ENCODE data around the gene WDFY4. TPM values are rescaled to one million over a fixed set of nuclear protein-coding genes. Genes with fewer than 3 reads are reported as not detected.

Gene WDFY4
- total RNA-seq, 1 donor from 2014 or later = 0.25 TPM

DNA sequence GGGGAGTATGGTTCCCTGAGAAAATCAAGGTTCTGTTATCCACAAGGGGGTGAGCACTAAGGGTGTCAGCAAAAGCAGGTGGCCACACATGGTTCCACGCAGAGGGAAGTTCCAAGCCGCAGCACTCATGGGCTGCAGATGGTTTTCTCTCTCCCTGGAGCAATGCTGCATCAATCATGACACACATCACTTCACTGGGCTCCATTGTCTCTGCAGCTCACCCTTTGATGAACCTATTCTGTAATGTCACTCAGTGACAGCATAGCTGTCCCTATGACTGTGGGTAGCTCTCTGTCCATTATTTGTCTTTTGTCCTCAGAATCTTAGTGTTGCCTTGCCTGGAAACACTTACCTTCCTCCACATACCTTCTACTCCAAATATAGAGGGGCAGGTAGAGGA is 220.2 kb downstream of the WDFY4 start:
- no peak for FAIRE-seq
- H3K27ac ChIP-seq (ENCODE audit: low read depth, low read length) = no peak overlapping the region
- H3K9ac ChIP-seq (ENCODE audit: low read length) = no peak overlapping the region
- H3K4me1 Mint-ChIP-seq (ENCODE audit: low read depth, unreplicated experiment) = no peaks in the 10 kb centered on the region
- no peak overlapping the region for H3K4me3 ChIP-seq (ENCODE audit: insufficient read depth, low read depth, low read length)
- no peaks in the 10 kb centered on the region for H3K27me3 ChIP-seq (ENCODE audit: insufficient read depth, low read length)
- H3K9me3 Mint-ChIP-seq (ENCODE audit: unreplicated experiment) = no peaks in the 10 kb centered on the region
- H2AFZ ChIP-seq (ENCODE audit: low read depth, low read length) = no peak overlapping the region
- no peak overlapping the region for H3K4me2 ChIP-seq (ENCODE audit: low read length)
- H3K4me3 Mint-ChIP-seq (ENCODE audit: unreplicated experiment) = no peak overlapping the region
- H3K36me3 Mint-ChIP-seq (ENCODE audit: low read depth, unreplicated experiment) = no peaks in the 10 kb centered on the region
- H3K36me3 ChIP-seq (ENCODE audit: insufficient read depth, low read length) = no peaks in the 10 kb centered on the region
- H3K27me3 Mint-ChIP-seq (ENCODE audit: low read depth, unreplicated experiment) = peaks cover 14% of the 10 kb centered on the region
- no peaks in the 10 kb centered on the region for H3K9me3 ChIP-seq (ENCODE audit: insufficient read depth, low read depth, low read length)
- DNase-seq (ENCODE audit: low read depth) = no peak
- H3K4me1 ChIP-seq (ENCODE audit: insufficient read depth, low read length) = no peaks in the 10 kb centered on the region
- no peak overlapping the region for H3K27ac Mint-ChIP-seq (ENCODE audit: unreplicated experiment)
- no peaks in the 10 kb centered on the region for H4K20me1 ChIP-seq (ENCODE audit: insufficient read depth, low read length)
- TF ChIP-seq, protein P1, sequence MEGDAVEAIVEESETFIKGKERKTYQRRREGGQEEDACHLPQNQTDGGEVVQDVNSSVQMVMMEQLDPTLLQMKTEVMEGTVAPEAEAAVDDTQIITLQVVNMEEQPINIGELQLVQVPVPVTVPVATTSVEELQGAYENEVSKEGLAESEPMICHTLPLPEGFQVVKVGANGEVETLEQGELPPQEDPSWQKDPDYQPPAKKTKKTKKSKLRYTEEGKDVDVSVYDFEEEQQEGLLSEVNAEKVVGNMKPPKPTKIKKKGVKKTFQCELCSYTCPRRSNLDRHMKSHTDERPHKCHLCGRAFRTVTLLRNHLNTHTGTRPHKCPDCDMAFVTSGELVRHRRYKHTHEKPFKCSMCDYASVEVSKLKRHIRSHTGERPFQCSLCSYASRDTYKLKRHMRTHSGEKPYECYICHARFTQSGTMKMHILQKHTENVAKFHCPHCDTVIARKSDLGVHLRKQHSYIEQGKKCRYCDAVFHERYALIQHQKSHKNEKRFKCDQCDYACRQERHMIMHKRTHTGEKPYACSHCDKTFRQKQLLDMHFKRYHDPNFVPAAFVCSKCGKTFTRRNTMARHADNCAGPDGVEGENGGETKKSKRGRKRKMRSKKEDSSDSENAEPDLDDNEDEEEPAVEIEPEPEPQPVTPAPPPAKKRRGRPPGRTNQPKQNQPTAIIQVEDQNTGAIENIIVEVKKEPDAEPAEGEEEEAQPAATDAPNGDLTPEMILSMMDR (IDR thresholded peaks at IDR 0.05; ENCODE audit: insufficient read depth, low read depth, low read length) = no peak
- no peak for TF ChIP-seq EZH2 (IDR thresholded peaks at IDR 0.05; ENCODE audit: insufficient read depth, low read length)
- no peaks in the 10 kb centered on the region for H3K79me2 ChIP-seq (ENCODE audit: insufficient read depth, low read length)

DNA sequence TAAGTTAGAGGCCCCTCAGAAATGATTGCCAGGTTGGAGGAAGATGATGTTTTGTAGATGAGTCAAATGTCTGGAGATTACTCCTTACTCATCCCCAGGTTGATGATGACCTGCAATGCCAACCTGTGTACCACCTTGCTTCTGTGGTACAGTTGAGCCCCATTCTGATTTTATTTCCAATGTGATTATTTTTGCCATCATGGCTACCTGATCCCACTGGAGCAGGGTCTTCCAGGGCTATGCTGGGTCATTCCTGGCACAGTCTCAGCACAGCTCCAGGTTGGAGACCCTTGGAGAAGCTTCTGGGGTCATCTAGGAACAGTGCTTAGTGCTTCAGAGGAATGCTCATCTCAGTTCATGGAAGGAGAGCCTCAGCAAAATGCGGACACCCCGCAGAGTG is 220.6 kb downstream of the WDFY4 start:
- no peak overlapping the region for H3K27ac ChIP-seq (ENCODE audit: low read depth, low read length)
- Mint-ChIP-seq H3K27ac (ENCODE audit: unreplicated experiment) (no peak overlapping the region), H3K4me3 (ENCODE audit: unreplicated experiment) (no peak overlapping the region), H3K9me3 (ENCODE audit: unreplicated experiment) (no peaks in the 10 kb centered on the region), H3K36me3 (ENCODE audit: low read depth, unreplicated experiment) (no peaks in the 10 kb centered on the region), H3K27me3 (ENCODE audit: low read depth, unreplicated experiment) (peaks cover 14% of the 10 kb centered on the region), H3K4me1 (ENCODE audit: low read depth, unreplicated experiment) (no peaks in the 10 kb centered on the region)
- no peak for DNase-seq (ENCODE audit: low read depth)
- no peaks in the 10 kb centered on the region for H4K20me1 ChIP-seq (ENCODE audit: insufficient read depth, low read length)
- H3K36me3 ChIP-seq (ENCODE audit: insufficient read depth, low read length) = no peaks in the 10 kb centered on the region
- H3K79me2 ChIP-seq (ENCODE audit: insufficient read depth, low read length) = no peaks in the 10 kb centered on the region
- no peaks in the 10 kb centered on the region for H3K9me3 ChIP-seq (ENCODE audit: insufficient read depth, low read depth, low read length)
- no peak overlapping the region for H3K4me2 ChIP-seq (ENCODE audit: low read length)
- no peaks in the 10 kb centered on the region for H3K4me1 ChIP-seq (ENCODE audit: insufficient read depth, low read length)
- H3K4me3 ChIP-seq (ENCODE audit: insufficient read depth, low read depth, low read length) = no peak overlapping the region
- no peak for FAIRE-seq
- TF ChIP-seq, protein P1 (IDR thresholded peaks at IDR 0.05; ENCODE audit: insufficient read depth, low read depth, low read length) = no peak
- no peak for TF ChIP-seq EZH2 (IDR thresholded peaks at IDR 0.05; ENCODE audit: insufficient read depth, low read length)
- no peak overlapping the region for H2AFZ ChIP-seq (ENCODE audit: low read depth, low read length)
- H3K9ac ChIP-seq (ENCODE audit: low read length) = no peak overlapping the region
- no peaks in the 10 kb centered on the region for H3K27me3 ChIP-seq (ENCODE audit: insufficient read depth, low read length)

DNA sequence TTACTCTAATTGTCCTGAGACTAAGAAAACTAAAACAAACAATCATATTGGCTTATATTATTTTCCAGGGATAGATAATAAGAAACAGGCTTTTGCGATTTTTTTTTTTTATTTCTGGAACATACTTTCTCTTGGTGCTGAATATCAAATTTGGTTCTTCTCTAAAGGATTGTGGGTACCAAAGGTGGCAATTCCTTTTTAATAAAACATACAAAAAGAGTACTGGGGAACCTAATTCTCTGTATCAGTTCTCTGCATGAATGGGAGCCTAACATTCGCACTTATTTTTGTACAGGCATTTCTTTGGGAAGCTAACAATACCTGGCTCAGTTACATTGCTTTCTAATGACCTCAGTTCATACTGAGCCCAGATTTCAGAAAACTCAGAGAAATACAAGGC is 222.2 kb downstream of the WDFY4 start:
- Histone ChIP-seq H3K9ac (ENCODE audit: low read length) (no peak overlapping the region), H3K79me2 (ENCODE audit: insufficient read depth, low read length) (no peaks in the 10 kb centered on the region), H3K27me3 (ENCODE audit: insufficient read depth, low read length) (no peaks in the 10 kb centered on the region), H3K27ac (ENCODE audit: low read depth, low read length) (no peak overlapping the region), H3K4me1 (ENCODE audit: insufficient read depth, low read length) (no peaks in the 10 kb centered on the region), H3K36me3 (ENCODE audit: insufficient read depth, low read length) (no peaks in the 10 kb centered on the region), H4K20me1 (ENCODE audit: insufficient read depth, low read length) (no peaks in the 10 kb centered on the region), H2AFZ (ENCODE audit: low read depth, low read length) (no peak overlapping the region), H3K9me3 (ENCODE audit: insufficient read depth, low read depth, low read length) (no peaks in the 10 kb centered on the region), H3K4me3 (ENCODE audit: insufficient read depth, low read depth, low read length) (no peak overlapping the region), H3K4me2 (ENCODE audit: low read length) (no peak overlapping the region)
- H3K9me3 Mint-ChIP-seq (ENCODE audit: unreplicated experiment) = no peaks in the 10 kb centered on the region
- H3K4me1 Mint-ChIP-seq (ENCODE audit: low read depth, unreplicated experiment) = no peaks in the 10 kb centered on the region
- no peak overlapping the region for H3K4me3 Mint-ChIP-seq (ENCODE audit: unreplicated experiment)
- peaks cover 21% of the 10 kb centered on the region for H3K27me3 Mint-ChIP-seq (ENCODE audit: low read depth, unreplicated experiment)
- DNase-seq (ENCODE audit: low read depth) (no peak), FAIRE-seq (no peak)
- H3K27ac Mint-ChIP-seq (ENCODE audit: unreplicated experiment) = no peak overlapping the region
- no peak for TF ChIP-seq EZH2 (IDR thresholded peaks at IDR 0.05; ENCODE audit: insufficient read depth, low read length)
- TF ChIP-seq, protein P1 (IDR thresholded peaks at IDR 0.05; ENCODE audit: insufficient read depth, low read depth, low read length) = no peak
- no peaks in the 10 kb centered on the region for H3K36me3 Mint-ChIP-seq (ENCODE audit: low read depth, unreplicated experiment)

All from astrocyte (in vitro differentiated cells and primary cell).